Neutrophil (primary cell): ENCODE data around the gene RGS3.
"Not testable (repeated sequence)": the region's sequence is repeated elsewhere in the genome, so short reads cannot be mapped to it uniquely, and the experiment has no call there.

Experiments
- H3K27ac ChIP-seq: fragments of 200-600 bp; sonication (generic); 2 replicates; pipeline ENCODE4 v1.5.1; 2016; ENCODE audit warnings: mild to moderate bottlenecking, moderate library complexity
- H3K27me3 ChIP-seq: fragments of 200-600 bp; sonication (generic); 2 replicates; pipeline ENCODE4 v1.6.0; 2016; ENCODE audit warnings: mild to moderate bottlenecking
- H3K36me3 ChIP-seq: fragments of 200-600 bp; sonication (generic); 2 replicates; pipeline ENCODE4 v1.5.1; 2017
- H3K4me1 ChIP-seq, 2 experiments: fragments of 200-600 bp in 1 of 2; sonication (generic) in 1 of 2; 1 replicate in 1 of 2; 2 replicates in 1 of 2; pipeline versions ENCODE4 v1.5.1 to v1.6.1; 2013 to 2016; ENCODE audit warnings: low read depth in 1 of 2, low read length in 1 of 2, mild to moderate bottlenecking in 1 of 2, moderate library complexity in 1 of 2; ENCODE audit not compliant: control insufficient read depth in 1 of 2, insufficient read depth in 1 of 2
- H3K4me3 ChIP-seq, 2 experiments: fragments of 200-600 bp in 1 of 2; sonication (generic) in 1 of 2; 1 replicate in 1 of 2; 2 replicates in 1 of 2; pipeline ENCODE4 v1.5.1; 2013 to 2016; ENCODE audit warnings: low read depth in 1 of 2, low read length in 1 of 2, mild to moderate bottlenecking in 1 of 2, moderate library complexity in 1 of 2
- H3K9me3 ChIP-seq: fragments of 200-600 bp; sonication (generic); 2 replicates; pipeline ENCODE4 v1.5.1; 2016
- CTCF ChIP-seq: fragments of 200-600 bp; sonication (generic); IDR thresholded peaks from 2 replicates; pipeline ENCODE4 v1.5.1; 2016; ENCODE audit warnings: antibody characterized with exemption

RGS3 gene

GRCh38 chr9:113635586-113635985 is 172.1 kb downstream of the RGS3 start:
- Histone ChIP-seq H3K27ac (no peak overlapping the region), H3K4me3 (no peak overlapping the region), H3K27me3 (peaks cover 45% of the 10 kb centered on the region), H3K4me1 (peaks cover under 1 to 1% of the 10 kb centered on the region in 2 experiments), H3K36me3 (no peaks in the 10 kb centered on the region), H3K9me3 (no peaks in the 10 kb centered on the region)
- TF ChIP-seq CTCF: no peak

- Histone ChIP-seq H3K36me3 (no peaks in the 10 kb centered on the region), H3K4me3 (no peak overlapping the region), H3K27ac (no peak overlapping the region), H3K4me1 (no peaks in the 10 kb centered on the region), H3K27me3 (peaks cover 40% of the 10 kb centered on the region), H3K9me3 (no peaks in the 10 kb centered on the region)
- TF ChIP-seq CTCF: no peak
These were observed 172.6 kb downstream of the RGS3 start for GRCh38 chr9:113636165-113636564.

- Histone ChIP-seq H3K4me3 (no peak overlapping the region), H3K9me3 (no peaks in the 10 kb centered on the region), H3K36me3 (no peaks in the 10 kb centered on the region), H3K27ac (no peak overlapping the region), H3K27me3 (peaks cover 35% of the 10 kb centered on the region), H3K4me1 (no peaks in the 10 kb centered on the region)
- TF ChIP-seq CTCF: no peak
These were observed 173.2 kb downstream of the RGS3 start for GRCh38 chr9:113636693-113637092.

GRCh38 chr9:113638490-113638889 is 175.0 kb downstream of the RGS3 start:
- no peak overlapping the region for H3K4me3 ChIP-seq
- TF ChIP-seq CTCF: no peak
- H3K27me3 ChIP-seq: peaks cover 17% of the 10 kb centered on the region
- no peaks in the 10 kb centered on the region for H3K4me1 ChIP-seq
- no peaks in the 10 kb centered on the region for H3K9me3 ChIP-seq
- no peaks in the 10 kb centered on the region for H3K36me3 ChIP-seq
- no peak overlapping the region for H3K27ac ChIP-seq

- Histone ChIP-seq H3K27me3 (peaks cover 15% of the 10 kb centered on the region), H3K27ac (no peak overlapping the region), H3K9me3 (no peaks in the 10 kb centered on the region), H3K4me3 (no peak overlapping the region), H3K36me3 (no peaks in the 10 kb centered on the region), H3K4me1 (no peaks in the 10 kb centered on the region)
- no peak for TF ChIP-seq CTCF
These were observed 175.4 kb downstream of the RGS3 start for GRCh38 chr9:113638897-113639296.

GRCh38 chr9:113639411-113639970 is 176.0 kb downstream of the RGS3 start:
- H3K4me1 ChIP-seq, H3K27me3 ChIP-seq, H3K9me3 ChIP-seq, H3K4me3 ChIP-seq, H3K27ac ChIP-seq, H3K36me3 ChIP-seq: not testable (repeated sequence)
